Effector memory CD8-positive, alpha-beta T cell (primary cell): ENCODE results near the gene ADCYAP1.
"Not testable (repeated sequence)": the region's sequence is repeated elsewhere in the genome, so short reads cannot be mapped to it uniquely, and the experiment has no call there.

Experiments
- ATAC-seq: fragments of 150-1000 bp; cut with Tn5 transposase; replicated peaks from 2 replicates; pipeline ENCODE4 v1.10.0; 2021; ENCODE audit warnings: mild to moderate bottlenecking, moderate library complexity
- DNase-seq, 3 experiments: peaks; one replicate each; pipeline ENCODE4 v3.0.0; 2021
- H3K27ac Mint-ChIP-seq, 2 donors: one replicate each; pipeline ENCODE4 v1.8.0; 2022; ENCODE audit warnings: mild to moderate bottlenecking in 2 of 2, mixed read lengths in 2 of 2, moderate library complexity in 2 of 2
- H3K27me3 Mint-ChIP-seq, 2 donors: one replicate each; pipeline ENCODE4 v1.8.0; 2022; ENCODE audit warnings: mixed read lengths in 2 of 2
- H3K36me3 Mint-ChIP-seq: one replicate; pipeline ENCODE4 v1.8.0; 2022; ENCODE audit warnings: mild to moderate bottlenecking, moderate library complexity, mixed read lengths; ENCODE audit not compliant: insufficient read depth
- H3K4me1 Mint-ChIP-seq, 2 donors: one replicate each; pipeline ENCODE4 v1.8.0; 2022; ENCODE audit warnings: low read depth in 2 of 2, mixed read lengths in 2 of 2
- H3K4me3 Mint-ChIP-seq, 2 donors: one replicate each; pipeline ENCODE4 v1.8.0; 2022; ENCODE audit warnings: mild to moderate bottlenecking in 2 of 2, mixed read lengths in 2 of 2, moderate library complexity in 2 of 2
- H3K9me3 Mint-ChIP-seq, 2 donors: one replicate each; pipeline ENCODE4 v1.8.0; 2022; ENCODE audit warnings: mixed read lengths in 2 of 2
- total RNA-seq, 9 experiments: gene quantifications; one replicate each; lab custom pipeline; 2026; lab: John Stamatoyannopoulos, UW

Gene ADCYAP1
- total RNA-seq, result 0 to 0.12 (median 0) reads per million in 9 experiments

DNA sequence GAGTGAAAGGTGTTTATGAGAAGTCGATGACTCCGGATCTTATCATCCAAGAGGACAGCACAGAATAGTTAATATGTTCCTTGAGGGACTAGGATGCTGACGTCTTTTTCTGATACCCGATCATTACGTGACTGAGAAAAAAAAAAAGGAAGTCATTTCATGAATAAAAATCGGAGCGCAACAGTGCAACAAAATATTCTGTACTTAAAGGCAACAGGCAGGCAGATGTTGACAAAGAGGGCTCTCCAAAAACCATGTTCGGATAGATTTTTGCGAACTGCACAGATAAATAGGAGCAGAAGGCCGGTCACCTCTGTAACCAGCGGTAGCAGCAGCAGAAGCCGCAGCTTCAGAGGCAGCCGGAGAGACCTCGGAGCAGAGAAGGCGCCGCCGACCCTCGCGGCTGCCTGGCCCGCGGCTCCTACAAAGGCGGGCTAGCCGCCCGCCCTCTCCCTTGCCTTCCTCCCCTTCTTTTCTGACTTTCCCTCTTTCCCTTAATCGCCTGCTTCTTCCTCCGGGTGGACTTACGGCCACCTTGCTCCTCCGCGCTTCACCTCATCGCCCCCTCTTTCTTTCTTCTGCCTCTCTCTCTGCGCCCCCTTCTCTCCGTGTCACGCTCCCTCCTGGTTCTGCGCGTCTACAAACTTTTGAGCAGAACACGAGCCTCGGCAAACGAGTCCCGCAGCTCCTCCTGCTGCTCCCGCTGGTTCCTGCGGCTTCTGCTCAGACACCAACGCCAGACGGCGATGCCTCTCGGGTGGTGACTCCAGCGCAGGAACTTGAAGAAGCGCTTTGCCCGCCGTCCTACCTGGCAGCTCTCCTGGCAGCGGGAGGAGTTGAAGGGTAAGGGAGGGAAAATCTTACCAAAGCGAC, at the start of gene ADCYAP1:
TSS of gene ADCYAP1 (plus strand) at position 654 of the 873 bp plus-strand sequence. CDS start 516 bp downstream, outside the sequence.
- ATAC-seq, result no peak
- peaks cover 68 to 90% of the 10 kb centered on the region in 2 donors for H3K27me3 Mint-ChIP-seq
- H3K27ac Mint-ChIP-seq, result no peak within 1 kb of the TSS
- DNase-seq, result no peak
- peaks cover 6 to 16% of the 10 kb centered on the region in 2 donors for H3K4me1 Mint-ChIP-seq
- H3K4me3 Mint-ChIP-seq, result peak within 1 kb of the TSS; percentile 55 to 79
- H3K9me3 Mint-ChIP-seq, result peaks cover 0 to 11% of the 10 kb centered on the region in 2 donors
- H3K36me3 Mint-ChIP-seq, result peaks cover 2% of the 10 kb centered on the region

DNA sequence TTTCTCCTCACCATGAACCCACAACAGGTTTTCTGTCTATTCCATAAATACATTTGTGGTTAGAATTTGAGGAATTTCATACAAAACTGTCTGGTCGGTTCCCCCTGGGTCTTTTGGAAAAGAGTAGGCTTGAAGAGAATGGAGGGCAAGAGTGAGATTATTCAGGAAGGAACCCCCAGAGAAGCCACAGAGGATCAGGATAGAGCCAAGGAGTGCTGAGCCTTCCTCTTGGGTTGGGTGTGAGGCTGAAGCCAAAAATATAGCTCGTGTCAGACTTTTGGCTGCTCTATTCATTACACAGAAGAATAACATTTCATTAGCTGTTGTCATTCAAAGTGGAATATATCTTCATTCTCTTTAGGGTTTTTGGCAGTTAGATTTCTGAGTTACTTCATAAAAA, 46.7 kb upstream of the ADCYAP1 start:
- H3K27me3 Mint-ChIP-seq, result peaks cover 32 to 54% of the 10 kb centered on the region in 2 donors
- ATAC-seq (no peak), DNase-seq (no peak)
- H3K27ac Mint-ChIP-seq, result no peak overlapping the region
- no peak overlapping the region for H3K4me3 Mint-ChIP-seq
- H3K36me3 Mint-ChIP-seq, result peaks cover 3% of the 10 kb centered on the region
- H3K9me3 Mint-ChIP-seq, result no peaks in the 10 kb centered on the region
- H3K4me1 Mint-ChIP-seq, result no peaks in the 10 kb centered on the region

DNA sequence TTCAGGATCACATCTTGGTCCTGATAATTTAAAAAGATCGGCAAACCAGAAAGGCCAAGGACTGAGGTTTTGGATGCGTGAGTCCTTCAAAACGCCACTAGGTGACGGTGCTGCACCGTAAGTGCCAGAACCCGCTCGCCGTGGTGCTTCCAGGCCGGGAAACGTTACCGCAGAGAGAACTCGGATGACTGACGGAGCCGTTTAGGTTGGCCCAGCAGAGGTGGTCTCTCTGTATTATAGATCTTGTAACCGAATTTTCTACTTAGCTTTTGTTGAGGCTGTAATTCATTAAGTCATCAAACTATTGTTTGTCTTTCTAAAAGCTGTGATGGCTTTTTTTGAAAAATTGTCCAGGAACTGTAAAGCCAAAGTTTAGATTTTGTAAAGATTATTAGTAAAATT, 39.8 kb upstream of the ADCYAP1 start:
- no peaks in the 10 kb centered on the region for H3K9me3 Mint-ChIP-seq
- DNase-seq (peak; percentile 36 to 46 (median 43)), ATAC-seq (peak; percentile 79)
- peaks cover 42 to 44% of the 10 kb centered on the region in 2 donors for H3K27me3 Mint-ChIP-seq
- H3K4me1 Mint-ChIP-seq, result peaks cover 0 to 4% of the 10 kb centered on the region in 2 donors
- H3K4me3 Mint-ChIP-seq, result no peak overlapping the region
- H3K36me3 Mint-ChIP-seq, result no peaks in the 10 kb centered on the region
- no peak overlapping the region for H3K27ac Mint-ChIP-seq

DNA sequence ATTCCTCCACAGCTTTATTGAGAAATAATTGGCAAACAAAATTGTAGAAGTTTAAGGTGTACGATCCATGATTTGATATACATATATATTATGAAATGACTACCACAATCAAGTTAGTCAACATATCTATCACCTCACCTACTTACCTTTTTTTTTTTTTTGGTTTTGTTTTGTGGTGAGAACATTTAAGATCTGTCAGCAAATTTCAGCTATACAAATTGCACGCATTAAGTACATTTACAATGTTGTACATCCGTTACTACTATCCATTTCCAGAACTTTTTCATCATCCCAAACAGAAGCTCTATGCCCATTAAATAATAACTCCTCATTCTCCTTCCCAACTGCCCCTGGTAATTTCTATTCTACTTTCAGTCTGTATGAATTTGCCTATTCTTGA, 37.4 kb upstream of the ADCYAP1 start:
- no peak overlapping the region for H3K27ac Mint-ChIP-seq
- peaks cover 28 to 35% of the 10 kb centered on the region in 2 donors for H3K27me3 Mint-ChIP-seq
- DNase-seq (no peak), ATAC-seq (no peak)
- no peaks in the 10 kb centered on the region for H3K36me3 Mint-ChIP-seq
- H3K9me3 Mint-ChIP-seq, result no peaks in the 10 kb centered on the region
- no peak overlapping the region for H3K4me3 Mint-ChIP-seq
- peaks cover 0 to 4% of the 10 kb centered on the region in 2 donors for H3K4me1 Mint-ChIP-seq

DNA sequence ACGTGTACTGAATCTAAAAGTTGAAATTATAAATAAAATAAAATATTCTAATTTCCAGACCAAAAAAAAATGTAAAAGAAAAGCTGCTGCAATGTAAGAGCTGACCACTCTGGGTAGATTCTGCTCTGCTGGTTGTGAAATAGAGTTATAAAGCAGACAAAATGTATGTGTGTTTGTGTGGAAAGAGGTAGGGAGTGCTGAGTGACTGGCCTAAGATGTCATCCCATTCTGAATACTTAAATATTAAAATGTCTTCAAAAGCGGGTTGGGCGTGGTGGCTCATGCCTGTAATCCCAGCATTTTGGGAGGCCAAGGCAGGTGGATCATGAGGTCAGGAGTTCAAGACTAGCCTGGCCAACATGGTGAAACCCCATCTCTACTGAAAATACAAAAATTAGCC, 31.2 kb upstream of the ADCYAP1 start:
- H3K9me3 Mint-ChIP-seq, DNase-seq, H3K36me3 Mint-ChIP-seq, H3K27me3 Mint-ChIP-seq, ATAC-seq: not testable (repeated sequence)
- H3K4me1 Mint-ChIP-seq, result peaks cover 9 to 13% of the 10 kb centered on the region in 2 donors
- H3K27ac Mint-ChIP-seq, result peak overlapping the region; percentile 92
- peak overlapping the region; percentile 70 to 74 for H3K4me3 Mint-ChIP-seq

DNA sequence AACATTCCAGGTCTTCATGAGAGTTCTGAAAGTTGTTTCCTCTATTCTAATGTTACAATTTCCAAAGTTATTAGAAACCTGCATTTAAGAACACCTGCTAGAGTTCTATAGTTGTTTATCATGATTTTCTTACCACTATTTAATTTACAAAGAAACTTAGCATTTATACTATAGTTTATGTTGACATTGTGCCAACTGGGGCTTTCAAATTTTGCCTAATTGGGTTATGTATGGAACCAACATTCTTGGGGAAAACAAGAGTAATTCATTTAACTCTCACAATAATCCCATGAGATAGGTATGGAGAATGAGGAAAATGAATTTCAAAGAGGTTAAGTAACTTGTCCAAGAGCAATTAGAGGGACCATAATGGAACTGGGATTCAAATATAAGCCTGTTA, 28.8 kb upstream of the ADCYAP1 start:
- Mint-ChIP-seq H3K4me1 (peaks cover 9 to 13% of the 10 kb centered on the region in 2 donors), H3K36me3 (no peaks in the 10 kb centered on the region), H3K4me3 (no peak overlapping the region), H3K27ac (no peak overlapping the region), H3K27me3 (peaks cover 0 to 2% of the 10 kb centered on the region in 2 donors), H3K9me3 (no peaks in the 10 kb centered on the region)
- no peak for DNase-seq
- ATAC-seq, result no peak

DNA sequence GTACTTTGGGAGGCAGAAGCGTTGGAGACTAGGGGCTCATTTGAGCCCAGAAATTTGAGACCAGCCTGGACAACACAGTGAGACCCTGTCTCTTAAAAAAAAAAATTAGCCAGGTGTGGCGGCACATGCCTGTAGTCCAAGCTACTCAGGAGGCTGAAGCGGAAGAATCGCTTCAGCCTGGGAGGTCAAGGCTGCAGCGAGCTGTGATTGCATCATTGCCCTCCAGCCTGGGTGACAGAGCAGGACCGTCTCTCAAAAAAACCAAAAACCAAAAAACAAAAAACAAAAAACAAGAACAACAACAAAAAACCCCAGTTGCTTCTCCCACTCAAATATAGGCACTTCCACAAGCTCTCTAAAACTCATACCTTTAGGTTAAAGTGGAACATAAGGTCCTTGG, 27.4 kb upstream of the ADCYAP1 start:
- ATAC-seq (no peak), DNase-seq (no peak)
- H3K27me3 Mint-ChIP-seq, result no peaks in the 10 kb centered on the region
- peaks cover 9 to 13% of the 10 kb centered on the region in 2 donors for H3K4me1 Mint-ChIP-seq
- H3K9me3 Mint-ChIP-seq, result no peaks in the 10 kb centered on the region
- no peak overlapping the region for H3K4me3 Mint-ChIP-seq
- H3K36me3 Mint-ChIP-seq, result no peaks in the 10 kb centered on the region
- H3K27ac Mint-ChIP-seq, result no peak overlapping the region

DNA sequence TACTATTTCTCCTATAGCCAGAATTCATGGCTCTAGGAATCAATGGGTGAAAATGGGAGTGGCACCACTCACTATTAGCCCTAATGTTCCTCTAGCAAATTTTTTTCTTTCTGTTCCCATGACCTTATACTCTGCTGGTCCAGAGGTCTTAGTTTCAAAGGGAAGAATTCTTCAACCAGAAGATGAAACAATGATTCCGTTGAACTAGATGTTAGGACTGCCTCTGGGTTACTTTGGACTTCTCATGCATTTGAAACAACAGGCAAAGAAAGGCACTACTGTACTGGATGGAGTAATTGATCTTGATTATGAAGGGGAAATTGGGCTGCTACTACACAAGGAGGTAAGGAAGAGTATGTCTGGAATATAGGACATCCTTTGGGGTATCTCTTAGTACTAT, 18.6 kb upstream of the ADCYAP1 start:
- Mint-ChIP-seq H3K9me3 (no peaks in the 10 kb centered on the region), H3K4me1 (no peaks in the 10 kb centered on the region), H3K4me3 (no peak overlapping the region), H3K27ac (no peak overlapping the region), H3K36me3 (no peaks in the 10 kb centered on the region), H3K27me3 (peaks cover 12 to 17% of the 10 kb centered on the region in 2 donors)
- no peak for DNase-seq
- ATAC-seq, result no peak

DNA sequence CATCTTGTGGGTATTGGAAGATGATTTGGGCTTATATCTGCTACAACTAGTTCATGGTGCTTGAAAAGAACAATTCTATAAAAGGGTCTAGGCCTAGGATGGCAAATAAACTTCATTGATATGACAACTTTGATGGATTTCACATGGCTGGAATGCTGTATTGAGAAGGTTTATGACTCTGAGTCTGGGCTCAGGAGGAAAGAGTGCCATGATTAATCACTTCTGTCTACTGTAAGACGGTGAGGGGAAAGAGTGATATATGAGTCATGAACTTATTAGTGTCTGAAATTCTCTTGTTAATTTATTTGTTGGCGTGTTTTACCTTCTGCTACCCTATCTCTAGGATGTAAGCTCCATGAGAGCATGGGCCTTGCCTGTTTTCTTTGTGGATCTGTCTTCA, 17.0 kb upstream of the ADCYAP1 start:
- no peak for ATAC-seq
- no peaks in the 10 kb centered on the region for H3K9me3 Mint-ChIP-seq
- H3K27ac Mint-ChIP-seq, result no peak overlapping the region

DNA sequence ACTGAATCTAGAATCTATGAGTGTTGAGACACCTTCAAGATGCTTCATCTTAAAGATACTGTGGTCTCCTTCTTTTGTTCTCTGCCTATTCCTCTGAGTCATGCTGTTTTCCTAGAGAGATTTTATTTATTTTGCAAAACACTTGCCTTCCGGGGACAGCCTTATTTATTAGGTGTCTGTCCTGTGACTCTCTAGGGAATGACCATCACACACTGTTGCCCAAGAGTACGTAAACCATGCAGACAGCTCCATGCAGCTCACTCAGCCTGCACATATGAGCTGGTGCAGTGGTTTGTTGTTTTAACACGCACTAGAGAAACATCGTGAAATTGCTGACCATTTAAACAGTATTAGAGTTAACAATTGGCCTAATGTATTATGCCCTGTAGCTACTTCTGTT, 12.4 kb upstream of the ADCYAP1 start:
- ATAC-seq, result no peak
- H3K9me3 Mint-ChIP-seq, result no peaks in the 10 kb centered on the region
- H3K36me3 Mint-ChIP-seq, result no peaks in the 10 kb centered on the region
- H3K27ac Mint-ChIP-seq, result no peak overlapping the region
- H3K4me1 Mint-ChIP-seq, result no peaks in the 10 kb centered on the region
- peaks cover 8 to 31% of the 10 kb centered on the region in 2 donors for H3K27me3 Mint-ChIP-seq
- no peak overlapping the region for H3K4me3 Mint-ChIP-seq
- DNase-seq, result no peak

More for the DNA sequence above, 17.0 kb upstream of the ADCYAP1 start:
- Mint-ChIP-seq H3K27me3 (peaks cover 19 to 28% of the 10 kb centered on the region in 2 donors), H3K36me3 (no peaks in the 10 kb centered on the region), H3K4me1 (no peaks in the 10 kb centered on the region), H3K4me3 (no peak overlapping the region)
- no peak for DNase-seq

DNA sequence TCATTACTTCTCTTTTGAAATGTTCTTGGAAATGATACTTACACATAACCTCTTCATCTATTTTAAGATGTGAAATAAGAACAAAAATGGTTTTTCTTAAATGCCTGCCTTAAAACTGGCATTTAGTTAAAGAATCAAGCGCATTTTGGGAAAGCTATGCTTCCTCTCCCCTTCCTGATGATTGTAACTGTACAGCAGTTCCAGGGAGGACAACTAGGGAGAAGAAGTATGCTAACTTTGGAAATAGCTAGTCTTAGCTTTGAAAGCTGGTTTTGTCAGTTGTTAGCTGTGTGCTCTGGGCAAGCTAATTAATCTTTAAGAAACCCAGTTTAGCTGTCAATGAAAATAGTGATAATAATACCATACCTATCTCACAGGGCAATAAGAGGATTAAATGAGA, 8.4 kb upstream of the ADCYAP1 start:
- no peak for ATAC-seq
- H3K4me3 Mint-ChIP-seq, result no peak overlapping the region
- H3K36me3 Mint-ChIP-seq, result no peaks in the 10 kb centered on the region
- peaks cover 30 to 47% of the 10 kb centered on the region in 2 donors for H3K27me3 Mint-ChIP-seq
- H3K27ac Mint-ChIP-seq, result no peak overlapping the region
- DNase-seq, result no peak
- no peaks in the 10 kb centered on the region for H3K4me1 Mint-ChIP-seq
- H3K9me3 Mint-ChIP-seq, result no peaks in the 10 kb centered on the region

DNA sequence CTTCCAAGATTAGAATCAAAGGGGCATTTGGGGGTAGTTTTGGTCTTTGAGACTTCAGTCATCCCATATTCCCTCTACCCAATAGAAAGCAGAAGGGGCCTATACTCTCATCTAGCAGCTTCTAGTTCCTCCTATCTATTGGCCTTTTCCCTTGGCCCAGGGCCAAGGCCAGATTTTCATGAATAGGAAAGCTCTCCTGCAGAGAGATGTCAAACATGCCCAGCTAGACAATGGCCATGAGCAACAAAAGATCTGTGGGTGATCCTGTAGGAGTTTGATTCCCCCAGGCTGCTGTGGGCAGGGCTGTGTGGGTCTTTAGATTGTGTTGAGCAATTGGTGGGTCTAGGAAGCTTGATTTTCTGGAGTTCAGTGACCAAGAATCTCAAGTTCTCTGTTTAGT, 2.9 kb upstream of the ADCYAP1 start:
- ATAC-seq (no peak), DNase-seq (no peak)
- Mint-ChIP-seq H3K9me3 (peaks cover 0 to 11% of the 10 kb centered on the region in 2 donors), H3K36me3 (peaks cover 2% of the 10 kb centered on the region), H3K4me3 (no peak overlapping the region), H3K27ac (no peak overlapping the region), H3K4me1 (peaks cover 4 to 10% of the 10 kb centered on the region in 2 donors), H3K27me3 (peaks cover 68 to 77% of the 10 kb centered on the region in 2 donors)

DNA sequence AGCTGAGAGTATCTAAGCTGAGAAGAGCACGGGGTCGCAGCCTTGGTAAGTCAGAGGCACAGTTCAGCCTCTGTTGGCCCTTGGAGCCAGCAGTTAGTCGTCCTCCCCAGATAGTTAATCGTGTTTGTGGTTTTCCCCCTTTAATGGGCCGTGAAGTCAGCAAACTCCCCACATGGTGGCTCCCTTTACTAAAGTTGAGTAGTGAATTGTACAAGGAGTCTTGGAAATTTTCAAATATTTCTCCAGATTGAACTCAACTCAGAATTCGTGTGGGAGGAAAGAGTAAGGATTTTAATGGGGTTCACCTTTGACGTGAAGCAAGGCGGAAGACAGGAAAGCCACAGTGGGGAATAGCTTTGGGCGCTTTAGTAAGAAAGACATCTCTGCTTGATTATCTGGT, 2.4 kb upstream of the ADCYAP1 start:
- H3K27me3 Mint-ChIP-seq, result peaks cover 68 to 78% of the 10 kb centered on the region in 2 donors
- DNase-seq, result no peak
- ATAC-seq, result no peak
- peaks cover 0 to 11% of the 10 kb centered on the region in 2 donors for H3K9me3 Mint-ChIP-seq
- peaks cover 2% of the 10 kb centered on the region for H3K36me3 Mint-ChIP-seq
- peaks cover 4 to 10% of the 10 kb centered on the region in 2 donors for H3K4me1 Mint-ChIP-seq
- H3K27ac Mint-ChIP-seq, result no peak overlapping the region
- no peak overlapping the region for H3K4me3 Mint-ChIP-seq

DNA sequence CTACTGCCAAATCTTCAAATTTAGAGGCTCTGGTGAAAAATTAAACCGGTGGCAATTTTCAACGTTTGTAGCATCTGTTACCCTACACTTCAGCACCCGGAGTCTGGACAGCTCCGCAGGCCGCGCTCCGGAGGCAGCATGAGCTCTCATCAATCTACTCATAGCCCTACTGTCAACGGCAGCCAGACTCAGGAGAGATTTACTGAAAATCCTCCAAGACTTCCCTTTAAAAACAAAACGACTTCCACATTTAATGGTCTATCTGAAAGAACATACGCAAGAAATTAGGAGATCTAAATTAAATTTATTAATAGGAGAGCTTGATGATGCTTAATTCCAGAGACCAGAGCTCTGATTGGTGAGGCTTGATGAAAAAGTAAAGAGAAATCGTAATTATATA, 970 bp upstream of the ADCYAP1 start:
- peaks cover 2% of the 10 kb centered on the region for H3K36me3 Mint-ChIP-seq
- H3K27me3 Mint-ChIP-seq, result peaks cover 64 to 88% of the 10 kb centered on the region in 2 donors
- ATAC-seq (no peak), DNase-seq (peak; percentile 9 to 14 (median 12))
- H3K4me3 Mint-ChIP-seq, result no peak overlapping the region
- no peak overlapping the region for H3K27ac Mint-ChIP-seq
- H3K4me1 Mint-ChIP-seq, result peaks cover 5 to 14% of the 10 kb centered on the region in 2 donors
- H3K9me3 Mint-ChIP-seq, result peaks cover 0 to 11% of the 10 kb centered on the region in 2 donors
